Right atrium auricular region (tissue), 2 donors: ENCODE results near the gene PLXND1. TPM values are rescaled to one million over a fixed set of nuclear protein-coding genes. Genes with fewer than 3 reads are reported as not detected.
A peak's percentile ranks its signal among the peaks of the same experiment; 100 is the strongest.
"Not testable (repeated sequence)": the region's sequence is repeated elsewhere in the genome, so short reads cannot be mapped to it uniquely, and the experiment has no call there.

Source experiments
- DNase-seq: peaks from one replicate; pipeline ENCODE4 v3.0.0-alpha.2; 2019; ENCODE audit warnings: low spot score
- H3K27ac ChIP-seq, 2 donors: fragments of 200-600 bp; sonication (generic); 1 replicate in 1 of 2; 2 replicates in 1 of 2; pipeline ENCODE4 v1.5.1; 2016 to 2019
- H3K27me3 ChIP-seq, 2 donors: fragments of 200-600 bp; sonication (generic); one replicate each; pipeline versions ENCODE4 v1.5.1 to v1.6.0; 2017 to 2019
- H3K36me3 ChIP-seq: fragments of 200-600 bp; sonication (generic); one replicate; pipeline ENCODE4 v1.5.1; 2016
- H3K4me1 ChIP-seq, 2 donors: fragments of 200-600 bp; sonication (generic); one replicate each; pipeline versions ENCODE4 v1.5.1 to v1.6.0; 2017 to 2019
- H3K4me3 ChIP-seq, 2 donors: fragments of 200-600 bp; sonication (generic); 1 replicate in 1 of 2; 2 replicates in 1 of 2; pipeline ENCODE4 v1.5.1; 2017 to 2019; ENCODE audit warnings: mild to moderate bottlenecking in 1 of 2, moderate library complexity in 1 of 2
- H3K9me3 ChIP-seq, 2 donors: fragments of 200-600 bp; sonication (generic); one replicate each; pipeline ENCODE4 v1.5.1; 2019
- CTCF ChIP-seq, 2 donors: fragments of 200-600 bp; sonication (generic); IDR thresholded peaks; one replicate each; pipeline ENCODE4 v1.5.1; 2019; ENCODE audit warnings: antibody characterized with exemption in 2 of 2
- total RNA-seq, 2 donors: library from RNA; depleted of rRNA; stranded (reverse); fragments of >200 nt; gene quantifications; one replicate each; pipeline ENCODE4 v1.1.0, GENCODE V29; 2016

PLXND1 gene
- total RNA-seq, 2 donors from 2014 or later = 44.5 to 93.1 TPM

DNA sequence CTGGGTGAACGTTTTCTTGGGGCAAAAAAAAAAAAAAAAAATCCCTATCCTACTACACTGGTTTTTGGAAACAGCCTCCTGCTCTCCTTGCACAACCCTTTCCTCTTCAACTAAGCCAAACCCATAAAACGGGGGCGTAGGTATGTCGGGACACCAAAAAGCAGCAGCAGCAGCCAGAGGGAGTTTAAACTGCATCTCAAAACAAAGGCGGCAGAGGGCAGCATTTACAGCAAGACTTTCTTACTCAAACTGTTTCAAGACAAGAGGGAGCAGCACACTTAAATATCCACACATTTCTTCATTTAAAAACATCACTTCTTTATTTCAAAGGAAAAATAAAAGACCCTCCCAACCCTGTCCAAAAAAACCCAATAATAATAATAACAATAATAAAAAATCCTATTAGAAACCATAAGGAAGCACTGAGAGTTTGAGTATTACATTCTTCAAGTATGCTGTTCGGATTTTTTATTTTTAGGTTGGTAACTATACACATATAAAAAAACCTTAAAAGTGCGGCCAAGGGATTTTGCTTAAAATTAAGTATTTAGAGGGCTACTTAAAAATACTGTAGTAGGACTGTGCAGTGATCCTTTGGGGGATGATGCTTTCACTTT, 43.9 kb upstream of the PLXND1 start:
- peak; percentile 86 for DNase-seq
- peak; percentile 48 to 80 for TF ChIP-seq CTCF (IDR thresholded peaks at IDR 0.05)
- Histone ChIP-seq H3K27me3 (no peaks in the 10 kb centered on the region), H3K27ac (no peak overlapping the region), H3K9me3 (no peaks in the 10 kb centered on the region), H3K4me1 (peaks cover 0 to 17% of the 10 kb centered on the region in 2 donors), H3K4me3 (no peak overlapping the region), H3K36me3 (peaks cover 6% of the 10 kb centered on the region)

- H3K4me1 ChIP-seq = peaks cover 0 to 17% of the 10 kb centered on the region in 2 donors
- no peak for DNase-seq
- H3K9me3 ChIP-seq = no peaks in the 10 kb centered on the region
- H3K27me3 ChIP-seq = no peaks in the 10 kb centered on the region
- no peak overlapping the region for H3K27ac ChIP-seq
- H3K4me3 ChIP-seq = no peak overlapping the region
- no peak for TF ChIP-seq CTCF (IDR thresholded peaks at IDR 0.05)
- H3K36me3 ChIP-seq = no peaks in the 10 kb centered on the region
Observed at GRCh38 chr3:129648391-129648790, 41.9 kb upstream of the PLXND1 start.

DNA sequence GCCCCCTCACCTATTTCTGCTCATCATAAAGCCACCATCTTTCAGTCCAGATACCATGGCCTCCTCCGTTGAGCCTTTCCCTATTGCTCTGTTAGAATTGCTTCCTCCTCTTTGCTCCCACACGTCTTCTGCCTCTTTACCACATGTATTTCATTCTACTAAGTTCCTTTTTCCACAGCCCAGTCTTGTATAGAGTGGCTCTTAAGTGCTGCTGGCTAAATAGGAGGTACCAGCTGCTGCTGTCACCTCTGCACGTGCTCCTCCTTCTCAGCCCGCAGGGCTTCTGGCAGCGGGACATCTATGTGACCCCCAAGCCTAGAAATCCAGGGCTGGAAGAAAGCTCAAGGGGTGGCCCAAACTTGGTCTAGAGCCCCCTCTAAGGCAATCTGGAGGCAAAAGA, 38.8 kb upstream of the PLXND1 start:
- Histone ChIP-seq H3K4me1 (peaks cover 0 to 5% of the 10 kb centered on the region in 2 donors), H3K27ac (no peak overlapping the region), H3K27me3 (no peaks in the 10 kb centered on the region), H3K4me3 (no peak overlapping the region), H3K9me3 (no peaks in the 10 kb centered on the region), H3K36me3 (no peaks in the 10 kb centered on the region)
- no peak for DNase-seq
- no peak for TF ChIP-seq CTCF (IDR thresholded peaks at IDR 0.05)

DNA sequence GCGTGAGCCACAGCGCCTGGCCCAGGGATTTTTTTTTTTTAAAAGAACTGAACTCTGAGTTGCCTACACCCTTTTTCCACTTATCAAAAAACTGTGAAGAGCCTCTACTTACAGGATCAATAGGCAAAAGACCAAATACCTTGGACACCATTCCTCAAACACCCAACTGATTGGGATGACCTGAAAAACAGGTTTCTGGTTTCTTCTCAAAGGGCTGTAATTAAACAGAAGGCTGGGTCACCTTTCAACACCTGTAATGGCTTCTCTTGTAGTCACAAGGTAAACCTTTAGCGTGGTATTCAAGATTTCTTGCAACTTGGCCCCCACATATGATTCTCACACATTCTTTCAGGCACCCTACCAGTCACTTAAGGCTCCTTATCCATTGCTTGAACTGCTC, 38.4 kb upstream of the PLXND1 start:
- peaks cover 0 to under 1% of the 10 kb centered on the region in 2 donors for H3K4me1 ChIP-seq
- TF ChIP-seq CTCF (IDR thresholded peaks at IDR 0.05) = no peak
- H3K36me3 ChIP-seq = no peaks in the 10 kb centered on the region
- no peaks in the 10 kb centered on the region for H3K9me3 ChIP-seq
- H3K27ac ChIP-seq = no peak overlapping the region
- no peak for DNase-seq
- no peak overlapping the region for H3K4me3 ChIP-seq
- H3K27me3 ChIP-seq = no peaks in the 10 kb centered on the region

DNA sequence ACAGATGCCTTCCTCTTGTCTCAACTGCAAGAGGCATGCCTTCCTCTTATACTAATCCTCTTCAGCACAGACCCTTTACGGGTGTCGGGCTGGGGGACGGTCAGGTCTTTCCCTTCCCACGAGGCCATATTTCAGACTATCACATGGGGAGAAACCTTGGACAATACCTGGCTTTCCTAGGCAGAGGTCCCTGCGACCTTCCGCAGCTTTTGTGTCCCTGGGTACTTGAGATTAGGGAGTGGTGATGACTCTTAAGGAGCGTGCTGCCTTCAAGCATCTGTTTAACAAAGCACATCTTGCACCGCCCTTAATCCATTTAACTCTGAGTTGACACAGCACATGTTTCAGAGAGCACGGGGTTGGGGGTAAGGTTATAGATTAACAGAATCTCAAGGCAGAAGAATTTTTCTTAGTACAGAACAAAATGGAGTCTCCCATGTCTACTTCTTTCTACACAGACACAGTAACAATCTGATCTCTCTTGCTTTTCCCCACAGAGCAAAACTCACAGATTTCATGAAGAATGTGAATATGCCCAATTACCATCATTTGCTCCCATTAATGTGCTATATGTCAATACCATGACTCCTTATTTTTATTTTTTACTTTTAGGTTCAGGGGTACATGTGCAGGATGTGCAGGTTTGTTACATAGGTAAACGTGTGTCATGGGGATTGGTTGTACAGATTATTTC, 35.2 kb upstream of the PLXND1 start:
- DNase-seq, H3K27ac ChIP-seq, H3K9me3 ChIP-seq, H3K36me3 ChIP-seq, H3K4me3 ChIP-seq, H3K27me3 ChIP-seq, H3K4me1 ChIP-seq: not testable (repeated sequence)

- DNase-seq, H3K36me3 ChIP-seq, H3K27me3 ChIP-seq, H3K9me3 ChIP-seq, H3K27ac ChIP-seq, H3K4me3 ChIP-seq, H3K4me1 ChIP-seq: not testable (repeated sequence)
Observed at GRCh38 chr3:129640985-129641384, 34.5 kb upstream of the PLXND1 start.

- no peak for TF ChIP-seq CTCF (IDR thresholded peaks at IDR 0.05)
Observed at GRCh38 chr3:129638481-129638880, 32.0 kb upstream of the PLXND1 start.

More at GRCh38 chr3:129638481-129638880, 32.0 kb upstream of the PLXND1 start:
- DNase-seq = no peak
- Histone ChIP-seq H3K4me3 (no peak overlapping the region), H3K27me3 (no peaks in the 10 kb centered on the region), H3K36me3 (no peaks in the 10 kb centered on the region), H3K9me3 (no peaks in the 10 kb centered on the region), H3K27ac (no peak overlapping the region), H3K4me1 (no peaks in the 10 kb centered on the region)
